HG03139 (cell line): ENCODE measurements around the gene PROX1.

Source experiments
- ATAC-seq: cut with Tn5 transposase; IDR thresholded peaks from one replicate; pipeline ENCODE4 v1.9.1; 2021; ENCODE audit not compliant: unreplicated experiment

PROX1 gene

DNA sequence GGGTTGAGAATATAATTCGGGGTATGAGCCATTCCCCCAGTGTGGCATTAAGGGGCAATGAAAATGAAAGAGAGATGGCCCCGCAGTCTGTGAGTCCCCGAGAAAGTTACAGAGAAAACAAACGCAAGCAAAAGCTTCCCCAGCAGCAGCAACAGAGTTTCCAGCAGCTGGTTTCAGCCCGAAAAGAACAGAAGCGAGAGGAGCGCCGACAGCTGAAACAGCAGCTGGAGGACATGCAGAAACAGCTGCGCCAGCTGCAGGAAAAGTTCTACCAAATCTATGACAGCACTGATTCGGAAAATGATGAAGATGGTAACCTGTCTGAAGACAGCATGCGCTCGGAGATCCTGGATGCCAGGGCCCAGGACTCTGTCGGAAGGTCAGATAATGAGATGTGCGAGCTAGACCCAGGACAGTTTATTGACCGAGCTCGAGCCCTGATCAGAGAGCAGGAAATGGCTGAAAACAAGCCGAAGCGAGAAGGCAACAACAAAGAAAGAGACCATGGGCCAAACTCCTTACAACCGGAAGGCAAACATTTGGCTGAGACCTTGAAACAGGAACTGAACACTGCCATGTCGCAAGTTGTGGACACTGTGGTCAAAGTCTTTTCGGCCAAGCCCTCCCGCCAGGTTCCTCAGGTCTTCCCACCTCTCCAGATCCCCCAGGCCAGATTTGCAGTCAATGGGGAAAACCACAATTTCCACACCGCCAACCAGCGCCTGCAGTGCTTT, 9.4 kb downstream of the PROX1 start:
- no peak for ATAC-seq

DNA sequence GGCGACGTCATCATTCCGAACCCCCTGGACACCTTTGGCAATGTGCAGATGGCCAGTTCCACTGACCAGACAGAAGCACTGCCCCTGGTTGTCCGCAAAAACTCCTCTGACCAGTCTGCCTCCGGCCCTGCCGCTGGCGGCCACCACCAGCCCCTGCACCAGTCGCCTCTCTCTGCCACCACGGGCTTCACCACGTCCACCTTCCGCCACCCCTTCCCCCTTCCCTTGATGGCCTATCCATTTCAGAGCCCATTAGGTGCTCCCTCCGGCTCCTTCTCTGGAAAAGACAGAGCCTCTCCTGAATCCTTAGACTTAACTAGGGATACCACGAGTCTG, 10.0 kb downstream of the PROX1 start:
- ATAC-seq, result no peak

GRCh38 chr1:213998785-213999184, 11.0 kb downstream of the PROX1 start:
- no peak for ATAC-seq

DNA sequence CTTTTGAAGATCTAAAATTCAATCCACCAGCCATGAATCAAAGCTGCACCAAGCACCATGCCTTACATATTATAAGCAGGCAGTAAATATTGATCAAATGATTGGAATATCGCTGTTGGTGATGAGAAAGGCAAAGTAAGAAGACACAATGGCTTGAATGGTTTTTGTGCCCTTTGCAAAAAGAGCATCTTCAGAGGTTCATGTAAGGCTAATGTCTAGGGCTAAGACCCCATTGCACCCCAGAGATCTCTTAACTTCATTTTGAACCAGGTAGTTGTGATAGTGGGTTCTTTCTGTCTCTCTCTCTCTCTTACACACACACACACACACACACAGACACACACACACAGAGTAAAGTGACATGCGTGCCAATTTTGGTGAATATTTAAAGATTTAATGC, 12.0 kb downstream of the PROX1 start:
- no peak for ATAC-seq

DNA sequence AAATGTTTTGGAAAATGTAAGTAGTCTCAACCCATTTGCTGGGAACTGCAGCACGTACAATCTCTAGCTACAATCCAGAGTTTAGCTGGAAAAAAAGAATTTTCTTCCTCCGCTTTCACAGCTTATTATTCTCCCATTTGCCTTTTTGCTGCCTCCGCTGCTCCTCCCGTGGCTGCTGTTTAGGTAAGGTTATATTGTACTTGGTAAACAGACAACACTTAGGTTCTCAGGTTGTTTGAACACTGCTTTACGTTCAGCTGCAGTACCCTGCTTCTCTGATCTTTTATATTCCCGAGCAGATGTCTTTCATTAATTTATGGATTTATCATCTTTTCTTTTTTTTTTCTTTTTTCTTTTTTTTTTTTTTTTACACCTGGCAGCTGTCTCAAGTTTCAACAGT, 14.3 kb downstream of the PROX1 start:
- no peak for ATAC-seq

- no peak for ATAC-seq
These were observed 14.7 kb downstream of the PROX1 start for GRCh38 chr1:214002472-214002871.

GRCh38 chr1:214003233-214003632, 15.5 kb downstream of the PROX1 start:
- no peak for ATAC-seq

- ATAC-seq, result no peak
These were observed 16.2 kb downstream of the PROX1 start for GRCh38 chr1:214004014-214004413.

- no peak for ATAC-seq
These were observed 17.0 kb downstream of the PROX1 start for GRCh38 chr1:214004795-214005194.

DNA sequence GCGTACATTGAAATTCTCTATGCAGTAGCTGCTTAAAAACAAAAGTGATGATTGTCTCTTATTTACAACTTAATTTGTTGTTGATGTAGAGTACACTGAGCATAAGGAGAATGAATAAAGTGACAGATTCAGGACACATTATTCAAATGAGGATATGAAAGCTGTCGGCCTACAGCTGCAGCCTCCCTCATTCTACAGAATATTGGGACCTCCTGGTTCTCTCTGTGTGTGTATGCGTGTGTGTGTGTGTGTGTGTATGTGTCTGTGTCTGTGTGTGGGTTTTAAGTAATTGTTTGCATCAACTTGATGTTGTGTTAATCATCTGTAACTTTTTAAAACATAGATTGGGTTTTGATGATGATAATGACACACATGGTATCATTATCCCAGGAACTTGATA, 17.9 kb downstream of the PROX1 start:
- no peak for ATAC-seq

GRCh38 chr1:214006845-214007244, 19.1 kb downstream of the PROX1 start:
- ATAC-seq, result no peak

- no peak for ATAC-seq
These were observed 20.6 kb downstream of the PROX1 start for GRCh38 chr1:214008347-214008746.

DNA sequence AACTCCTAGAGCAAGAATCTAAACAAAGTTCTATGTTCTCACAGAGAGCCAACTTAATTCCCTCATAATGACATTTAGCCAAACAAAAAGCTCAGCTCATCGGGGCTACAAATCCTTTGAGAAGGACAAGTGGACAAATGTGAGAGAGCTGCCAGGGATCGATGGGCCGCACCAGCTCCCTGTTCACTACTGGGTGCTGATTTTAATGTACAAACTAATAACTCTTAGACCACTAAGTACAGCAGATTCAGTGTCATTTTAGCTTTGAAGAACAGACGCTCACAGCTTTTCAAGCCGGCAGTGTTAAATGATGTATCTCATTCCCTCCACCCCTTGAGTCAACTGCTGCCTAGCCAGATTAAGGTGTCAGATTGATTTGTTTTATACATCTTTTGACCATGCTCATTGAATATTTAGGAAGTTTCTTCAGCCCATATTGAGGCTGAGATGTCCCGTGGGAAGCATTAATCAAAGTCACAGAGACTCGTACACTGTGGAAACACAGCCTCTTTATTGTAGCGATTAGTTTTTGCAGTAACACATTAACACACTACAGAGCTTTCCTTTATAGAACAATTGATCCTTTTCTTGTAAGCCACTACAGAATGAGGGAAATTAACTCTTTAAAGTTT, 21.1 kb downstream of the PROX1 start:
- no peak for ATAC-seq

GRCh38 chr1:214009423-214010196, 21.8 kb downstream of the PROX1 start:
- ATAC-seq, result no peak

DNA sequence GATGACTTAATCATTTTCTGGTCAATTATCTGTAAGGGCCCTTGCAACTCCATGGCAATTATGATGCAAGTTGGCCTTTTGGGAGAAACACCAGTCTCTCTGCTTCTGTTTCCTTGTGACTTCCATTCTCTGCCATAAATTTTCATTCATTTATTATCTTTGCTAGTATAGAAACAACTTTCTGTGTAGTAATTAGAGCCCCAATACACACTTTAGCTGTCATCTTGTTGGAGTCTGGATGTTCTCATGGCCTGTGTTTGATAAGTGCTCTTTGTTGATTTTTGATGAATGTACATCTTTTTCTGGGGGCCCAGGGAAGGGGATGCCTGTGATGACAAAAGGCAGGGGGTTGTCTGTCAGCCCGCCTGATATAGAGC, 22.4 kb downstream of the PROX1 start:
- ATAC-seq, result no peak

GRCh38 chr1:214010717-214011116, 22.9 kb downstream of the PROX1 start:
- ATAC-seq, result no peak

GRCh38 chr1:214012418-214012817, 24.6 kb downstream of the PROX1 start:
- ATAC-seq, result no peak

GRCh38 chr1:214013614-214014377, 26.0 kb downstream of the PROX1 start:
- no peak for ATAC-seq

DNA sequence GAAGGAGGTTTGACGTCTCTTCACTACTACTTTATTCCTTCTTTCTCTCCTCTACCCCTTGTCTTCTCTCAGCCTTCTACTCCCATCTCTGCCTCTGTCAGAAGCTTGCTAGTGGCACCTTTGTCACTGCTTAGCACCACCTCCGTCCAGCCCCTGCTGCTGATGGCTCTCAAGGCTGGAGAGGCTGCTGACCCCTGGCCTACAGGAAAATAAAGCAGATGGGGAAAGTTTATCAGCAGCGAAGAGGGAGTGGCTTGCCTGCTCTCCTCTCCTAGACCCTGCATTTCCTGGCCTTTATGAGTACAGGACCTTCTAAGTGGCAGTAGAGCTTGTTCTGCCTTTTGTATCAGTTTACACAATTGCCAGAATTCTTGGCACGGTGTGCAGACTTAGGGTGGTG, 27.0 kb downstream of the PROX1 start:
- no peak for ATAC-seq

DNA sequence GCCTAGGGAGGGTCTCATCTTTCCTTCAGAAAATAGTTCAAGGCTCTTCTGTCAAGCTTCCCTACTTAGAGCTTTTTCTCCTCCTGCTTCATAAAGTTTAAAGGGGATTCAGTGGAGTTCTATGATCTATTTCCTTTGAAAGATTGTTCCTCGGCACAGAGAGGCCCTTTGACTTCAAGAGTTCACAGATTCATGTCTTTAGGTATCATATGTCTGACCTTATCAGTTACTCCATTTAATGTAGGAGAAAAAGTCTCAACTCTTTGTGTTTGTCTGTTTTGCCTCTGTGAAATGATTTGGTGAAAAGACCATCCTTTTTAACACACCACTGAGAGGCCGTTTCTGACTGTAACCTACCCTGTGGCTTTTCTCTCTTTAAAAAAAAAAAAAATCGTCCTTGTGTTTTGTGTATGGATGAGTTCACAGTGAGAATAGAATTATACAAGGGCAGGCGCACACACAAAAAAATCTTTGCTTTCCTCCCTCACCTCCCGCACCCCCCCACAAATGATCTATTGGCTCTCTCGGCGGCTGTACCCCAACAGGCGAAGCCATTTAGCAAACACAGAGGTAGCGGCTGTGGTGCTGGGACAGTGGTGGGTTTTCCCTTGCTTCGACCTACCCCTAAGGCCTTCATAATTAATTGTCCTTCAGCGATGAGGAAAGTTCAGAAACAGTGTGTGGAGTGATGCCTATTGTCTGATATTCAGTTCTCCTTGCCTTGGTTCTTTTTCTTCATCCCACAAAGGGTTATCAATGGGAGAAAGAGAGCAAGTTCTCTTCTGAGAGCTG, 29.6 kb downstream of the PROX1 start:
- no peak for ATAC-seq
